GM19395 (cell line): ENCODE data around the gene VN1R2.
"Not testable (repeated sequence)": the region's sequence is repeated elsewhere in the genome, so short reads cannot be mapped to it uniquely, and the experiment has no call there.

Source experiments
- ATAC-seq: cut with Tn5 transposase; IDR thresholded peaks from one replicate; pipeline ENCODE4 v1.9.1; 2021; ENCODE audit warnings: mild to moderate bottlenecking, moderate library complexity; ENCODE audit not compliant: unreplicated experiment

Gene VN1R2, protein sequence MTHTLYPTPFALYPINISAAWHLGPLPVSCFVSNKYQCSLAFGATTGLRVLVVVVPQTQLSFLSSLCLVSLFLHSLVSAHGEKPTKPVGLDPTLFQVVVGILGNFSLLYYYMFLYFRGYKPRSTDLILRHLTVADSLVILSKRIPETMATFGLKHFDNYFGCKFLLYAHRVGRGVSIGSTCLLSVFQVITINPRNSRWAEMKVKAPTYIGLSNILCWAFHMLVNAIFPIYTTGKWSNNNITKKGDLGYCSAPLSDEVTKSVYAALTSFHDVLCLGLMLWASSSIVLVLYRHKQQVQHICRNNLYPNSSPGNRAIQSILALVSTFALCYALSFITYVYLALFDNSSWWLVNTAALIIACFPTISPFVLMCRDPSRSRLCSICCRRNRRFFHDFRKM

DNA sequence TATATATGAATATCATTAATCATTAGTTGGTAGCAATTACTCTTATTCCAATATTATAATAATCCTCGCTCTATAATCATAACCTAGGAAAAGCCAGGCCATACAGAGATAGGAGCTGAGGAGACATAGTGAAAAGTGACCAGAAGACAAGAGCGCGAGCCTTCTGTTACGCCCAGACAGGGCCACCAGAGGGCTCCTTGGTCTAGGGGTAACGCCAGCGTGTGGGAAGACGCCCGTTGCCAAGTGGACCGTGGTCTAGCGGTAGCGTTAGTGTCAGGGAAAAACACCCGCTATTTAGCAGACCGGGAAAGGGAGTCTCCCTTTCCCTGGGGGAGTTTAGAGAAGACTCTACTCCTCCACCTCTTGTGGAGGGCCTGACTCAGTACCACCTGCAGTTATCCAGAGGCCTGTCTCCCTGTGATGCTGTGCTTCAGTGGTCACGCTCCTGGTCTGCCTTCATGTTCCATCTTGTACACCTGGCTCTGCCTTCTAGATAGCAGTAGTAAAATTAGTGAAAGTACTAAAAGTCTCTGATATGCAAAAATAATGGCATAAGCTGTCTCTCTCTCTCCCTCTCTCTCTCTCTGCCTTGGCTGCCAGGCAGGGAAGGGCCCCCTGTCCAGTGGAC is at the start of gene VN1R2:
Gene VN1R2, plus strand, starts transcription at position 578 of the 628 bp plus-strand sequence. CDS start 84 bp downstream, outside the sequence.
- not testable (repeated sequence) for ATAC-seq

DNA sequence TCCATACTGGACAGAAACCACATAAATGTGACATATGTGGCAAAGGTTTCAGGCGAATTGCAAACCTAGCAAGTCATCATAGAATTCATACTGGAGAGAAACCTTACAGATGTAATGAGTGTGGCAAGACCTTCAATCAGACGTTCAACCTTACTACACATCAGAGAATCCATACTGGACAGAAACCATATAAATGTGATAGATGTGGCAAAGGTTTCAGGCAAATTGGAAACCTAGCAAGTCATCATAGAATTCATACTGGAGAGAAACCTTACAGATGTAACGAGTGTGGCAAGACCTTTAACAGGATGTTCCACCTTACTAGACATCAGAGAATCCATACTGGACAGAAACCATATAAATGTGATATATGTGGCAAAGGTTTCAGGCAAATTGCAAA is 46.5 kb upstream of the VN1R2 start:
- not testable (repeated sequence) for ATAC-seq

DNA sequence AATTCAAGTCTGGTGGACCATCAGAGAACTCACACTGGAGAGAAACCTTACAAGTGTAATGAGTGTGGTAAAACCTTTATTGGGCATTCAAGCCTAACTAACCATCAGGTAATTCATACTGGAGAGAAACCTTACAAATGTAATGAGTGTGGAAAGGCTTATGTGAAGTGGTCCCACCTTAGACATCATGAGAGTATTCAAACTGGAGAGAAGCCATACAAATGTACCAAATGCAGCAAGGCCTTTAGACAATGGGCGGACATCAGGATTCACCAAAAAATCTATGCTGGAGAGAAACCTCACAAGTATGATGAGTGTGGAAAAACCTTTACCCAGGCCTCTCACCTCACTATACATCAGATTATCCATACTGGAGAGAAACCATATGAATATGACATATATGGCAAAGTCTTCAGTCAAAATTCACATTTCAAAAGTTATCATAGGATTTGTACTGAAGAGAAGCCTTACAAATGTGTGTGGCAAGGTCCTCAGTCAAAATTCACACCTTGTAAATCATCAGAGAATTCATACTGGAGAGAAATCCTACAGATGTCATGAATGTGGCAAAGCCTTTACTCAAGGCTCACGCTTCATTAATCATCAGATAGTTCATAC is 45.3 kb upstream of the VN1R2 start:
- no peak for ATAC-seq

DNA sequence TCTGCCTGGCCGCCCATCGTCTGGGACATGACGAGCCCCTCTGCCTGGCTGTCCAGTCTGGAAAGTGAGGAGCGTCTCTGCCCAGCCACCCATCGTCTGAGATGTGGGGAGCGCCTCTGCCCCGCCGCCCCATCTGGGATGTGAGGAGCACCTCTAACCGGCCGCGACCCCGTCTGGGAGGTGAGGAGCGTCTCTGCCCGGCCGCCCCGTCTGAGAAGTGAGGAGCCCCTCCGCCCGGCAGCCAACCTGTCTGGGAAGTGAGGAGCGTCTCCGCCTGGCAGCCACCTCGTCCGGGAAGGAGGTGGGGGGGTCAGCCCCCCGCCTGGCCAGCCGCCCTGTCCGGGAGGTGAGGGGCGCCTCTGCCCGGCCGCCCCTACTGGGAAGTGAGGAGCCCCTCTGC is 35.4 kb upstream of the VN1R2 start:
- not testable (repeated sequence) for ATAC-seq

DNA sequence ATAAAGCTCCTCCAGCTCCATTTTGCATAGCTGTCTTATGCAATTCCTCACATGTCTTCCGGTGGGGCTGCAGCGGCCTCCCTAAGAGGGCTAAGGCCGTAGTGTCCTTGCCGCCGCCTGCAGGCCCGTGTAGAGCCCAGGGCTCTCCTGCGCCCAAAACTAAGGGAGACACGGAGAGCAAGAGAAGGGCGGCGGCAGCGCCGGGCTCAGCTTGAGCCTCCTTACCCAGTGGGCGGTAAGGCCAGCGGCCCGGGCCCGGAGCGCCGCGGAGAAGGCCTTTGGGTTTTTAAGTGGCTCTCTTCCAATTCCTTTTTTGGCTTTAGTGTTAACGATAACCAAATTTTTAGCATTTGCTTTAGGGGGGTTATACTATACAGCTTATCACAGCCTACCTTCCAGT is 33.5 kb upstream of the VN1R2 start:
- ATAC-seq = no peak

DNA sequence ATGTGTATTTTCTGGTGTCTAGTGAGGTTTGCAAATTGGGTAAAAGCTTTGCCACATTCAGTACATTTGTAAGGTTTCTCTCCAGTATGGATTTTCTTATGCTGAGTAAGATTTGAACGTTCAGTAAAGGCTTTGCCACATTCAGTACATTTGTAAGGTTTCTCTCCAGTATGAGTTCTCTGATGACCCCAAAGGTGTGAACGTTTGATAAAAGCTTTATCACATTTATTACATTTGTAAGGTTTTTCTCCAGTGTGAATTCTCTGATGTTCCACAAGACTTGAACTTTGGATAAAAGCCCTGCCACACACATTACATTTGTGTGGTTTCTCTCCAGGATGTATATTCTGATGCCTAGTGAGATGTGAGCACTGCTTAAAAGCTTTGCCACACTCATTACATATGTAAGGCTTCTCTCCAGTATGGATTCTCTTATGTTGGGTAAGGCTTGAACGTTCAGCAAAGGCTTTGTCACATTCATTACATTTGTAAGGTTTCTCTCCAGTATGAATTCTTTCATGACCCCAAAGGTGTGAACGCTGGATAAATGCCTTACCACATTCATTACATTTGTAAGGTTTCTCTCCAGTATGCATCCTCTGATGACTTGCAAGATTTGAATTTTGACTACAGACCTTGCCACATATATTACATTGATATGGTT is 20.8 kb upstream of the VN1R2 start:
- no peak for ATAC-seq

DNA sequence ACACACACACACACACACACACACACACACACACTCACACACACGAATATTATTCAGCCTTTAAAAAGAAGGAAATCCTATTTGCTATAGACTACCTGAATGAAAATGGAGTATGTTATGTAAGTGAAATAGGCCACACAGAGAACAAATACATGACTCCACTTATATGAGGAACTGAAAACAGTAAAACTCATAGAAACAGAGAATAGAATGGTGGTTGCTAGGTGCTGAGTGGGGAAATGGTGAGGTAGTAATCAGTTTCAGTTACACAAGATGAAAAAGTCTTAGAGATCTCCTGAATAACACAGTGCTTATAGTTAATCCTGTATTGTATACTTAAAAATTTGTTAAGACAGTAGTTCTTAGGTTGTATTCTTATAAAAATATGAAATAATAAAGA is 11.6 kb upstream of the VN1R2 start:
- ATAC-seq = no peak

DNA sequence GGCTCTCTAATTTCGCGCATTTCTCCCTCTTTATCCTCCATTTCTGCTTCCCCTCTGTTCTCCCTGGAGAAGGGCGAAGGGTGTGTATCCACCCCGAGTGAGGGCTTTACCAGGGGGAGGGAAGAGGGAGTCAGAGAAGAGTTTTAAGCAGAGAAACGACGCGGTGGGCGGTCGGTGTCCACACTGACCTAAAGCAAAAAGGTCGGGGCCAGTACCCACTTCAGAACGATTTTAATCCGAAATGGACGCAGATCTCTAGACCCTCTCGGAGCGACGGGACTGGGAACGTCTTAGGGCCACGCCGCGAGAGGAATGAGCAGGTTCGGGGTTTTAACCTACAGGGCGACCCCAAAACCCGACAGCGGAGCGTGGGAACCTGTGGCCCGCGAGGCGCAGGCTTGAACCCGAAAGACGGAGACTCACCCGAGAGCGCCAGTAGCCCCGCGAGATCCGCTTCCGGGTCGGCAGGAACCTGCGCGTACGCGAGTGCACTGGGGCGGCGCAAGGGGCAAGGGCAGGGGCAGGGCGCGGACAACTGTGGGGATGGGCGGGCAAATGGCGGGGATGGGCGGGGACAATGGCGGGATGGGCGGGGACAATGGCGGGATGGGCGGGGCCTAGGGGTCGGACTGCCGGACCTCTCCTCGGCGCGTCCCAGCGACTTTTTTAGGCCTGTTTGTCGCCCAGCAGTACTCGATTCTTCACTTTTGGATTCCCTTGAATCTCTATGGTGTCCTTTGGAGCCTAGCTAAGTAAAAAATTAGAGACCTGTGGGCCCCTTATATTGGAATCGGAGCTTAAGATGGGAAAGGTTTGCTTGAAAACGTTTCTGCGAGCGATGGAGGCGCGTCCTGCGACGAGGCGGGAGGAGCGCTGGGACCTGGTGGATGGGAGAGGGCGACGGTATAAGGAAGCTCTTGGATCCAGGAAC is 3.4 kb upstream of the VN1R2 start, which contains the start of gene ZNF677:
Gene ZNF677, minus strand, starts transcription at position 463 of the 931 bp plus-strand sequence. CDS start 3,323 bp downstream, outside the sequence.
- no peak for ATAC-seq

DNA sequence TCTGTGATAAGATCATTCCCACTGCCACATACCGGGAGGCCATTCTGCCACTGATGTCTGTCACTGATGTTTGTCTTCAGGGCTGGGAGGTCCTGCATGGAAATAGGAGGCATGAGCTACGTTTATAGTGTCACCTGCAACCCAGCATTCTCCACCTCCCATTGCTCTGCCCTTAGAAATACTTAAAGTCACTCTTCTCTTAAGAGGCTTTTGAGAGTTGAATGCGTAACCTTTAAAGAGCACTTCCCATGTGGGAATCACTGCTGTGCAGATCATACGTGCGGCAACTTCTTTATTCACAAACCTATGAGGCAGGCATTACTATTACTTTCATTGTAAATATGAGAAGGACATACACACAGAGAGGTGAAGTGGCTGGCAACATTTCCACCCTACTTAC is 9.5 kb downstream of the VN1R2 start, which contains the start of gene VN1R4:
Gene VN1R4, minus strand, starts transcription at position 101 of the 400 bp plus-strand sequence. Its CDS starts 58 bp downstream, at position 43.
- ATAC-seq = not testable (repeated sequence)

DNA sequence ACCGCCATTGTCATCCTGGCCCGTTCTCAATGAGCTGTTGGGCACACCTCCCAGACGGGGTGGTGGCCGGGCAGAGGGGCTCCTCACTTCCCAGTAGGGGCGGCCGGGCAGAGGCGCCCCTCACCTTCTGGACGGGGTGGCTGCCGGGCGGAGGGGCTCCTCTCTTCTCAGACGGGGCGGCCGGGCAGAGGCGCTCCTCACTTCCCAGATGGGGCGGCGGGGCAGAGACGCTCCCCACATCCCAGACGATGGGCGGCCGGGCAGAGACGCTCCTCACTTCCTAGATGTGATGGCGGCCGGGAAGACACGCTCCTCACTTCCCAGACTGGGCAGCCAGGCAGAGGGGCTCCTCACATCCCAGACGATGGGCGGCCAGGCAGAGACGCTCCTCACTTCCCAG is 11.8 kb downstream of the VN1R2 start:
- not testable (repeated sequence) for ATAC-seq

DNA sequence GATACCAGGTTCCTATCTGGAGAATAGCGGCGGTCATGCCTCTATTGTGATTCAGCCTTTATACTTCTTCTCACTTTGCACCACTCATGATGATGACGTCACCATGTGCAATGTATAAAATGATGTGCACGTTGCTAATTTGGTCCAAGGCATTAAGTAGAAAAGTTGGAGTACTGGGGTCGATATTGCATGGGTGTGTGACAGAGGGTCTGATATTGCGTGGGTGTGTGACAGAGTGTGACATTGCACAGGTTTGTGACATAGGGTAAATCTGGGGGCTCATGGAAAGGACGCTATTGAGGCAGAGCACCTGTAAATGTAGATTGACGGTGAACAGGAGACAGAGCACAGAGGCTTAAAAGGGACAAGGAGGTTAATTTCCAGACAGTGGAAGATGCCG is 14.0 kb downstream of the VN1R2 start:
- no peak for ATAC-seq

DNA sequence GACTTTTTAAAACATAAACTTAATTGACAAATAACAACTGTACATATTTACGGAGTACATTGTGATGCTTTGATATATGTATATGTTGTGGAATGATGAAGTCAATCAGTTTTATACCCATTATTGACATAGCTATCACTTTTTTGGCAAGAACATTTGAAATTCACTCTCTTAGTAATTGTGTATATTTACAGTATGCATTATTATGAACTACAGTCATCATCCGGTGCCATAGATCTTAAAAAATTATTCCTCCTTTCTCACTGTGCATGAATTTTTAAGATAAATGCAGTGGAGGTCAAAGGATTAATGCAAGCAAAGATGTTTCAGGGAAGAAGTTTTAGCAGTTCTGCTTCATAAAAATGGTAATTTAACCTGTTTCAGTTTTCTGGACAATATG is 17.4 kb downstream of the VN1R2 start:
- no peak for ATAC-seq

DNA sequence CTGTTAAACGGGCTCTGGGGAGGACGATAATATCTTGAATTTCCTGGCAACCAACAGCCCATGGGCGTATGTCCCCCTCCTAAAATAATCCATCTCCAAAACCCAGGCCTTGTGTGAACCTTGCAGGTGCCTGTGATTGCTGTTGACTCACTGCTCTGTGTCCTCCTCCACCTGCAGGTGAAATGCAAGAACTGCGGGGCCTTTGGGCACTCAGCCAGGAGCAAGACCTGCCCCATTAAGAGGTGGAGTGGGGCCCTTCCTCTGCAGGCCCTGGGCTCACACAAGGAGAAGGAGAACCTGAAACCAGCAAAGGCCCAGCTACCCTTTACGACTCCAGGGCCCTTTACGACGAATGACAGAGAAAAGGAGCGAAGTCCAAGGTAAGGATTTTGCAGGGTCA is 23.9 kb downstream of the VN1R2 start:
- ATAC-seq = not testable (repeated sequence)

DNA sequence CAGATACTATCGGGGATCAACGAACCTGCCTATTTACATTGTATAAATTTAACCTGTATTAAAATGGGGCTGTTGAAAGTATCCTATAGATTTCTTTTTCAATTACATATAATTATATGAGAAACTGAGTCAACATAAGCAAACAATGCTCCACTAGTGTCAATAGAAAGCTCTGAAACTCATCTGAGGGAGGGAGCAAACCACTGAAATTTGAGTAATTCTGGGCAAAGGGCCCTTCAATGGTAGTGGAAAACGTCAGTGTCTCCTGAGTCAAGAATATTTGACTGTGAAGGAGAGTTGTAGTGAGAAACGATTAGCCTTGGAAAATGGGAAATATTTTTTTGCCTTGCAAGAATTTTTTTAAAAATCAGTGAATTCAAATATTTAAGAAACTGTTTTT is 27.0 kb downstream of the VN1R2 start:
- ATAC-seq = no peak

DNA sequence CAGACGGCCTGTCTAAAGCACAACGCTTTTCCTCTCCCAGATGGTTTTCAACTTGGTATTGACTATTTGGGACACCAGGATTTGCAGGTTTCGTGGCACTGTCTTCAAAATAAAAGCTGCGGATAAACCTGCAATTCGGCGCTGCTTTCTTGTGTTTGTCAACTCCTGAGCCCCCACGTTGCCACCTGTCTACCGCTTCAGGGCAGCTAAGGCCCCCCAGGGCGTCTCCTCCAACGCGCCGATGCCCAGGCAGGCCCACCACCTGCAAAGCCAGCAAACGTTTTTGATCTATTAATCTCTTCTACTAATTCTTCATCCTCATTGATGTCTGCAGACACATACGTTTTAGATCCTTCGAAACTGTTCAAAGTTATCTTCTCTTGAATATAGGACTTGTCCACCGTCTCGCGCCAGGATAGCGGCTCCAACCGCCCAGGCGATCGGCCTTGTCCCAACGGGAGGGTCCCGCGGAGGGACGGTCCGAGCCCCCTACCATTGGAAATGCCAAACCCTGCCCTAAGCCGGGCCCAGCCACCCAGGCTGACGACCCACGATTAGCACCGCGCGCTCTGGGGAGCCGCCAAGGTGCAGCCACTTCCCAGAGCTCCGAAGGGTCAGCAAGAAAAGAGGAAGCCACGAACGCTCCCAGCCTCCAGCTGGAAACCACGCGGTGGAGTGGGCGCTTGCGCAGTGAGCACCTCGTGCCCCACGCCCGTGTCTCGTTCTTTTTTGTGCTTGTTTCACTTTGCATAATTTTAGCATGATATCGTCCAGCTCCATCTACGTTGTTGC is 32.9 kb downstream of the VN1R2 start:
- no peak for ATAC-seq

DNA sequence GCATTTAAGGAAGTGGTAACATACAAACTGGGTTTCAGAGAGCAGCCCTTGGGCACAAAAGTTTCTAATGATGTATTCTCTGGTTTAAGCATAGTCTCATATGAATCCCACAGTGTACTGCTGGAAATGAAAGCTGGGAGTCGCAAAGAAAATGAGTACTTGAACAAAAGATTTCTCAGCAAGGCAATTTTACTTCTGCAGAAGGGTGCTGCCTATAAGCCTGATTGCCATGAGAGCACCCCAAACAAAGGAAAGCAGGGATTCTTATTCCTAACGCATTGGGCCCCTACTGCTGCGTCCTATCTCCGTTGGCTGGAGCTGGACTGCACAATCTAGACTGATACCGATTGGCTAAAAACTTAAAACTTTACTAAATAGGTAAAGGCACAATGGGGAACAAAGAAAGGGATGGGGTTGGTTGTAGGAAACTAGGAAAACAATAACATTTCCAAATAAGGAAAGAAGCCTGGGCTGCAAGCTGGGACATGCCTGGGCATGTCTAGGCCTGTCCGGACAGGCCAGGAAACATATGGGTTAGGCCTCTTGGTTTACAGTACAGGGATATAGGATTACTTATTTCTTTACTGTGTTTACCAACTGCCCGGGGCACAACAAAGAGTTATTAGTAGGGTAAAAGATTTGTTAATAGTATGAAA is 36.8 kb downstream of the VN1R2 start:
- ATAC-seq = no peak

DNA sequence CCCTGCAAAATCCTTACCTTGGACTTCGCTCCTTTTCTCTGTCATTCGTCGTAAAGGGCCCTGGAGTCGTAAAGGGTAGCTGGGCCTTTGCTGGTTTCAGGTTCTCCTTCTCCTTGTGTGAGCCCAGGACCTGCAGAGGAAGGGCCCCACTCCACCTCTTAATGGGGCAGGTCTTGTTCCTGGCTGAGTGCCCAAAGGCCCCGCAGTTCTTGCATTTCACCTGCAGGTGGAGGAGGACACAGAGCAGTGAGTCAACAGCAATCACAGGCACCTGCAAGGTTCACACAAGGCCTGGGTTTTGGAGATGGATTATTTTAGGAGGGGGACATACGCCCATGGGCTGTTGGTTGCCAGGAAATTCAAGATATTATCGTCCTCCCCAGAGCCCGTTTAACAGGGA is 43.2 kb downstream of the VN1R2 start:
- not testable (repeated sequence) for ATAC-seq

DNA sequence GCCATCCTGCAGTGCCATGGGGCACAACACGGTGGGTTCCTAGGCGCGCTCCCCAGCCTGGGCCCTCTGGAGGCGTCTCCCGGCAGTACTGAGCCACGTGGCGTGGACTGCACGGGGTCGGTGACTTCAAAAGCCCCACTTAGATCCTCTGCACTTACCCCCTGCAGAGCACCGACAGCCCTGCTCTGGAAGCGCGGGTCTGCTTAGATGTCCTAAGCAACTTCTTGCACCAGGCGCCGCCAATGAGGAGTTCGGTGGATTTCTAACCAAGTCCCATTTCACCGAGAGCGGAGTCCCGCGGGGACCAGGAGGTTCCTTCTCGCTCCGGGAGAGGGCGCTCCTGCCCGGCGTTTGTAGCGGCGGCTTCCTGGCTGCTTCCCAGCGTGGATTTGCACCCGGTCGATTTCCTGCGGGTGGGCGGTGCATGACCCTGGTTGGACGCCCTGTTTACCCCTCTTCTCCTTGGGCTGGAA is 50.3 kb downstream of the VN1R2 start:
- no peak for ATAC-seq
